Suppressor macrophage treated with lipopolysaccharide for 1 hour (primary cell): Measurements from ENCODE around the gene MEIOSIN.
"Not testable (repeated sequence)": the region's sequence is repeated elsewhere in the genome, so short reads cannot be mapped to it uniquely, and the experiment has no call there.

Experiments
- DNase-seq, 3 donors: peaks; one replicate each; pipeline ENCODE4 v3.0.0-alpha.2; 2020 to 2022

MEIOSIN gene

GRCh38 chr19:45780448-45781213, 47.4 kb downstream of the MEIOSIN start:
- DNase-seq = peak in 2 of 3 donors; percentile 43 to 60

- peak; percentile 51 to 57 (median 52) for DNase-seq
Observed at GRCh38 chr19:45781214-45782161, 48.2 kb downstream of the MEIOSIN start.

DNA sequence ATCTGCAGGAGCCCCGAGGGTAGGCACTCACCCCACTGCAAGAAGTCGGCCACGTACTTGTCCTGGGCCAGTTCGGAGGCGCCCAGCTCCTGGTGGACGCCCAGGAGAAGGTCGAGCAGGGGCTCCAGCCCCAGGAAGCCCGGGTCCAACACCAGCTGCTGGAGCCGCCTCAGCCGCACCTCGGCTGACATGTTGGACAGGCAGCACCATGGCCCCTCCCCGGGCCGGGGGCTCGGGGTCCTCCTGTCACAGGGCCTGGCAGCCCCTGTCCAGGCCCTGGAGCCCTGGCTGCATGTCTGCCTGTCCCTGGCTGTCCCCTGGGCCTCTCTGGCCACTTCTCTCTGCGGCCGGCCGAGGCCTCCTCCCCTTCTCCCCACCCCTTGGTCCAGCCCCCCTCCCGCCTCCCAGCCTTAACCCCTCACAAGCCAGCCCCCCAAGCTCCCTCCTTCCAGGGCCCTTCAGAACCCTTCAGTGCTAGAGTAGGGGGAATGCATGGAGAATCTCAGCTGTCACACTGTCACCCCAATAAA, 49.0 kb downstream of the MEIOSIN start, which contains the start of gene DMPK:
Gene DMPK (minus strand): TSS at position 329 of the 530 bp plus-strand sequence. CDS start 138 bp downstream, at position 191.
- no peak for DNase-seq

DNA sequence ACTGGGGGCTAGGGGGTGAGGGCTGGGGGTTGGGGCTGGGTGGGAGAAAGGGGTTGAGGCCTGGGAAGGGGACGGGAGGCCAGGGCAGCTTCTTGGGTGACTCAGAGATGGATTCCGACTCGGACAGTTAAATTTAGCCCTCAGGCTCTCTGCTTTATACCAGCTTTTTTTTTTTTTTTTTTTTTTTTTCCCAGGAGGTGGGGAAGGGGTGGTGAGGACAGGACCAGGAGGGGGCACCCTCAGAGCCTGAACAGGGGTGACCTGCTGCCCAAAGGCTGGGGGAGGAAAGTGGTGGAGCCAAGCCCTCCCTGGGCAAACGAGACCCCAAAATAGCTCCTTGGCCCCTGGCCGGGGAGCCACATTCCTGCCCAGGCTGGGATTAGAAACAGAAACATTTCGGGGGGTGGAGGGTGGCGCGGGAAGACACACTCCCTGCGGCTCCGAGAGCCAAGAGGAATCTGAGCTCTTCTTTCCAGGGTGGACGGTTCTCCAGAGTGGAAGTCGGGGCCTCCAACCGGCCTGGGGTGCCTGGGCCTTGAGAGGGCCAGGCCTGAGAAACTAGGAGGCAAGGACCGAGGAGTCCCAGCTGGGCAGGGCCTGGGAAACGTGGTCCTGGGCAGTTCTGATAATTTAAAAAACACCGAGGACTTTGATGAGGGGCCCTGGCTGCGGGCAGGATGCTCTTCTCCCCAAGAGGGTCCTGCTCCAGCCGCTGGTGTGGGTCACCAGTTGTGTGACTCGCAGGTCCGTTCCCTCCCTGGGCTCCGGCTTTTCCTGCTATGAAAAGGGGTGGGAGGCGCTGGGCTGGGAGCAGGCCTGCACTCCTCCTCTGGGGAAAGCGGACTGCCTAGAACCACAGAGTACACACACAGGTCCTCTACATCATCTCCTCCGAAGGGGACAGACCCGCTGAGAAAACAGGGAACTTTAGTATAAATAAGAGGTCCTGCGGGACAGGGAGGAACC, 49.9 kb downstream of the MEIOSIN start:
- no peak for DNase-seq

DNA sequence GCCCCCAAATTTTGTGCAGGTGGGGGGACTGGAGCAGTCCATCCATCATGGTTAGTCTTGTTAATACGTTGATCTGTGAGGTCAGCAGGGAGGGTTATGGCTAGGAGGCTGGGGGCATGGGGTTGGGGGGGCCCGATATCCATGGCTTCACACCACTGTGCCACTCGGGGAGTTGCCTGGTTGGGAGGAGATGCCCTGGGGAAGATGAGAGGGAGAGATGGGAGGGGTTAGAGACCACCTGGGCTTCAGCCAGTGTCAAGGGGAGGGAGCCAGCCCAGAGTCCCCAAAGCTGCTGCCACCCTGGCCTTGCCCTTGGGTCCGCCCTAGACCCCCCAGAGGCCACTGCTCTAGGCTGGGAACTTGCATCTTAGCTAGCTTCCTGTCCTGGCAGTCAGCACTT, 50.9 kb downstream of the MEIOSIN start:
- DNase-seq = no peak

DNA sequence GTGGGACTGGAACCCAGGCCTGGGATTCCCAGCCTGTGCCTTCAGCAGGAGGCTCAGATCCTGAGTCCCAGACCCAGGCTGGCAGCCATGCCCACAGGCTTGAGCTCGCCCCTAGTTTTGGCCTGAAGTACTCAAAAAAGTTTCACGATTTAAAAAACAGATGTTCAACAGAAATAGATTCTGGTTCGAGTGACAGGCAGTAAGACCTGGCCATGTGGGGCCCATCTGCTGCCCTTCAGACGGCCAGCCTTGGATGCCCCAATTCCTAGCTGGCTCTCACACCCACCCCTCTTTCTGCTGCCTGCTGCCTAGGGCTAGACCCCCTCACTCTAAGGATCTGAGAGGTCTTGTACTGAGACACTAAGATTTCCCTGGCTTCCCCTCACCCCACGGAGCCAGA, 51.9 kb downstream of the MEIOSIN start:
- no peak for DNase-seq

DNA sequence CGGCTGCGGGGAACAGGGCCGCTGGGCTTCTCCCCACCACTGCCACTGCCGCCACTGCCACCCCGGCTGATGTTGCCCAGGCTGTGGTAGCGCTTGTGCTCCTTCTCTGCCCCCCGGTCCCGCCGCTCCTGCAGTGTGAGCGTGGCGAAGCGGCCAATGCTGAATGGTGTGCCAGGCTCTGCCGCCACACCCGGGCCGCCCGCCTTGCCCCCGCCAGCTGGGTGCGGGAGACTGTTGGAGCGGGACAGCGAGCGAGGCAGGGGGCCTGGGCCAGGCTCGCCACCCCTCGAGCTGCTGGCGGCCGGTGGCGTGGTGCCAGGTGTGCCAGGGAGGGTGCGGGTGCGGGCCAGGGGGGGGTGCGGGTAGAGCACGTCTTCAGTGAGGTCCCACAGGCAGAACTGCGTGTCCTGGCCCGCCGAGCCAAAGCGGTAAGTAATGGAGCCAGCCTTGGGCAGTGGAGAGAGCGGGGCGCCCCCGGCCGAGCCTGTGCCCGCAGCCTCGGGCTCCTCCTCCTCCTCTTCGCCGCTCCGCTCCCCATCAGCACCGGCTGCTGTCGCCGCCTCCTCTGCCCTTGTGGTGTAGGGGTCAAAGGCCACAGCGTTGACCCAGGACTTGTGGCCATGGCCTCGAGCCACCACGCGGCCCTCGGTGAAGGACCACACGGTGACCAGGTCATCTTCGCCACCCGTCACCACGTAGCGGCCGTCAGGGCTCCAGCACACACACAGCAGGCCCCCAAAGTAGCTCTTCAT, 52.7 kb downstream of the MEIOSIN start:
- DNase-seq = no peak

DNA sequence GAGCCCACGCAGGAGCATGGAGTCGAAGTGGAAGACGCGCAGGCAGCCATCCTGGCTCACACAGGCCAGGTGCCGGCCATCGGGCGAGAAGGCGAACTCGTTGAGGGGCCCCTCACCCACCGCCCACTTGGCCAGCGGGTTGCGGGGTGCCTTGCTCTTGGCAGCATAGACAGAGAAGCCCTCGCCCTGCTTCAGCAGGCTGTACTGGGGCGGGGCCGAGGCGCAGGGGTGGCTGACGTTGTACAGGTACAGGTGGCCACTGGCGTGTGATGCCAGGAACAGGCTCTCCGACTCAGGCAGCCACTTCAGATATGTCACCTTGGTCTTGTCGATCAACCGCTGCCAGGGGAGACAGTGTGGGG, 53.3 kb downstream of the MEIOSIN start:
- no peak for DNase-seq

DNA sequence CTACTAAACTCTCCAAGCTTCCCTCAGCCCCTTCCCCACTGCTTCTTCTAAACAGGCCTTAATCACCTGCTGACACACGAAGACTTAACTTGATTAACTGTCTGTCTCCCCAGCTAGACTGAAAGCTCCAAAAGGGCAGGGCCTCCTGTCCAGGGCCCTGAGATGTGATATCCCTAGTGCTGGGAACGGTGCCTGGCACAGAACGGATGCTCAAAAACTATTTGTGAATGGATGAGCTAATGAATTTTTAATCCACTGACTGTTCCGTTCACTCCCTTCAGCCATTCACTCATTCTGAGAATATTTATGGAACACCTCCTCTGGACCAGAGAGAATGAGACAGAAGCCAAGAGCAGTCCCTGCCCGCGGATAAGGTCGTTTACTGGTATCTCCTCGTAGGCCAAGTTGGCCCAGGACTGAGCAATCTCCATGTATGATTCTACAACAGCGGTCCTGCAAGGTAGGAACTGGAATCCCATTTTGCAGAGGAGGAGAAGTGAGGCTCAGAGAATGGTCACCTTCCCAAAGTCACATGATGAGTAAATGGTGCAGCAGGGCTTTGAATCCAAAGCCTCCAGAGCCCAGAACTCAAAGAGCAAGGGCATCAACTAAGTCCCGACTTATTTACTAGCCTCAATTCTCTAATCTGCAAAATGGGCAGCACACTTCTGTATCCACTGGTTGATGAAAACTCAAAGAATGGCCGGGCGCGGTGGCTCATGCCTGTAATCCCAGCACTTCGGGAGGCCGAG, 56.0 kb downstream of the MEIOSIN start:
- peak in 1 of 3 donors; percentile 13 for DNase-seq

DNA sequence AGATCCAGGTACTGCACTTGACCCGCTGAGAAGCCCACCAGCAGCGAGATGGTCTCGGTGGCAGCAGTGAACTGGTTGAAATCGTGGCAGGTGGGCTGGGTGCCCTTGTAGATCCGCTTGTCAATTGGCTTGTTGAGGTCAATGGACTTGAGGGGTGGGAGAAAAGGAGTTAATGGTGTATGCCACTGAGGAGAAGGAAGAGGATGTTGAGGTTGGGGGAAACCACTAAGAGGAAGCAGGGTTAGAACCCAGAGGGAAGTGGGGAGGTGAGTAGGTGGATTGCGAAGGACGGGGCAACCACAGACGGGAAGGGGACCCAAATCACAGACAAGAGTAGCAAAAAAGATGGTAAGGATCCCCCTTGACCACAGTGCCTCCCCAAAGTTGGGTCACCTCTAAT, 57.7 kb downstream of the MEIOSIN start:
- peak; percentile 90 to 93 (median 93) for DNase-seq

GRCh38 chr19:45791744-45792469, 58.7 kb downstream of the MEIOSIN start:
- DNase-seq = peak in 1 of 3 donors; percentile 18

GRCh38 chr19:45792470-45793177, 59.4 kb downstream of the MEIOSIN start, which contains the start of gene DMWD:
Gene DMWD (minus strand): TSS chr19:45792845. CDS start chr19:45792756, 89 bp downstream.
- DNase-seq = peak; percentile 99 to 100 (median 100)

- no peak for DNase-seq
Observed at GRCh38 chr19:45793178-45793564, 59.9 kb downstream of the MEIOSIN start.

- DNase-seq = peak; percentile 64 to 76 (median 71)
Observed at GRCh38 chr19:45793876-45794275, 60.6 kb downstream of the MEIOSIN start.

- DNase-seq = no peak
Observed at GRCh38 chr19:45794627-45795026, 61.4 kb downstream of the MEIOSIN start.

DNA sequence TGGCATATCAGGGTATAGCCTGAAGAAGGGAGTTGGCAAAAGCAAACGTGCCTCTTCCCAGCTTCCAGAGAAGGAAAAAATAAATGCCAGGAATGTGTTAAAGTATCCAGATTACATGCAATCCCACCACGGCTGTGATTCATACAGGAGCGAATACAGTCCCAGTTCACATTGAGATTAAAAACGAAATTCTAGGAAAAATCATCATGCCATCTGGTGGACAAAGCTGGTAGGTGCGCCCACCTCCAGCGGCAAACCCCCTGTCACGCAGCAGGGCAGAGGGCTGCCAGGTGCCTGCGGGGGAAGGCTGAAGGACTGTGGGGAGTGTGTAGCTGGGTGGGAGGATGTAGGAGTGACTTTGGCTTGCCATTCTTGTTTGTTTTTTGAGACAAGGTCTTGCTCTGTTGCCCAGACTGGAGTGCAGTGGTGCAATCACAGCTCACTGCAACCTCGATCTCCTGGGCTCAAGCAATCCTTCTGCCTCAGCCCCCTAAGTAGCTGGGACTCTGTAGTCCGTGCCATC, 65.8 kb downstream of the MEIOSIN start:
- peak; percentile 69 to 75 (median 69) for DNase-seq

DNA sequence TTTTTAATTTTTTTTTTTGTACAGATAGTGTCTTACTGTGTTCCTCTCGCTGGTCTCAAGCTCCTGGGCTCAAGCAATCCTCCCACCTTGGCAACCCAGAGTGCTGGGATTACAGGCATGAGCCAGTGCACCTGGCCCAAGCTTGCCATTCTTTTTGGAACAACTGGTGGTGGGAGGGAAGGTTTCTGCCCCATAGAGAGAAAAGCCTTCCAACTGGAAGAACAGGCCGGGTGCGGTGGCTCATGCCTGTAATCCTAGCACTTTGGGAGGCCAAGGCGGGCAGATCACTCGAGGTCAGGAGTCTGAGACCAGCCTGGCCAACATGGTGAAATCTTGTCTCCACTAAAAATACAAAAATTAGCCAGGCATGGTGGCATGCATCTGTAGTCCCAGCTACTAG, 66.3 kb downstream of the MEIOSIN start:
- DNase-seq = not testable (repeated sequence)

GRCh38 chr19:45800070-45800553, 66.9 kb downstream of the MEIOSIN start:
- DNase-seq = peak; percentile 69 to 86 (median 76)
